ENCODE data around the gene RARA. TPM values are rescaled to one million over a fixed set of nuclear protein-coding genes. Genes with fewer than 3 reads are reported as not detected.
"Not testable (repeated sequence)": the region's sequence is repeated elsewhere in the genome, so short reads cannot be mapped to it uniquely, and the experiment has no call there.

RARA gene
- total RNA-seq, 1 donor from 2014 or later = 35.1 TPM

DNA sequence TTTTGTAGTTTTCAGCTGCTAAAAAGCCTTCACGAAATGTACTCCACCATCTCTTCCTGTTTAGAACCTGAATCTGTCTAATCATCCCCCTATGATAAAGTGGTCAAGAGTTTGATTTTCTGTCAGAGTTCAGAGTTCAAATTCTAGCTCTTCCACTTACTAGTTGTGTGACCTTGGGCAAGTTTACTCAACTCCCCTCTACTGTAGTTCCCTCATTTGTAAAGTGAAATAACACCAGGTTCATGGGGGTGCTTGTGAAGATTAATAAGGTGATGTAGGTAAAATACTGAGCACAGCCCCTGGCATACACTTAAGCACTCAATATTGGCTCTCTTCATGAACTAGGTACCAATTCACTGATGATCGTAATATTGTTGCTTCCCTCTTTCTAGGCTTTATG, 22.5 kb upstream of the RARA start:
- Mint-ChIP-seq H3K4me3 (ENCODE audit: low read depth) (no peak overlapping the region), H3K27ac (no peak overlapping the region), H3K27me3 (ENCODE audit: low read depth) (no peaks in the 10 kb centered on the region), H3K4me1 (ENCODE audit: low read depth) (peaks cover 58% of the 10 kb centered on the region), H3K36me3 (ENCODE audit: low read depth) (peaks cover 48% of the 10 kb centered on the region), H3K9me3 (no peaks in the 10 kb centered on the region)
- DNase-seq (ENCODE audit: low spot score) = no peak
- intact Hi-C loops (cut with micrococcal nuclease) = loop anchor here (2.0 to 10.0 kb wide), 2 partner anchors 32 to 182 kb away; partner anchors contain the start of gene NR1D1

DNA sequence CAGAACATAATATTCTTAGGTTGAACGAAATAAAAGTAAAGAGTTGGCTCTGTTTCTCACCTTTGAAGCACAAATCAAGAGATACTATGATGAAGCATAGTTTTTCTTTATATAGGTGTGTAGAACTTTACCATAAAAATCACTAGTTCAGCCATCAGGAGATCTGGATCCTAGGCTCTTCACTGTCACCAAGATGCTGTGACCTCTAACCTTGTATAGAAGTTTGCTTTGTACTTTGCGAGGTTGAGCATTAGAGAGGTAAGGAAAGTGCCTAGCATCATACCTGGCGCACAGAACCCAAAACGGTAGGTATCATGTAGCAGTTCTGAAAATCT, 21.9 kb upstream of the RARA start:
- Mint-ChIP-seq H3K4me3 (ENCODE audit: low read depth) (peak overlapping the region; percentile 100), H3K36me3 (ENCODE audit: low read depth) (peaks cover 47% of the 10 kb centered on the region), H3K27me3 (ENCODE audit: low read depth) (no peaks in the 10 kb centered on the region), H3K4me1 (ENCODE audit: low read depth) (peaks cover 53% of the 10 kb centered on the region), H3K27ac (no peak overlapping the region), H3K9me3 (no peaks in the 10 kb centered on the region)
- no peak for DNase-seq (ENCODE audit: low spot score)
- intact Hi-C loops (cut with micrococcal nuclease) = loop anchor here (1.0 to 10.0 kb wide), 3 partner anchors 32 to 182 kb away; partner anchors contain the start of genes NR1D1 and WIPF2

DNA sequence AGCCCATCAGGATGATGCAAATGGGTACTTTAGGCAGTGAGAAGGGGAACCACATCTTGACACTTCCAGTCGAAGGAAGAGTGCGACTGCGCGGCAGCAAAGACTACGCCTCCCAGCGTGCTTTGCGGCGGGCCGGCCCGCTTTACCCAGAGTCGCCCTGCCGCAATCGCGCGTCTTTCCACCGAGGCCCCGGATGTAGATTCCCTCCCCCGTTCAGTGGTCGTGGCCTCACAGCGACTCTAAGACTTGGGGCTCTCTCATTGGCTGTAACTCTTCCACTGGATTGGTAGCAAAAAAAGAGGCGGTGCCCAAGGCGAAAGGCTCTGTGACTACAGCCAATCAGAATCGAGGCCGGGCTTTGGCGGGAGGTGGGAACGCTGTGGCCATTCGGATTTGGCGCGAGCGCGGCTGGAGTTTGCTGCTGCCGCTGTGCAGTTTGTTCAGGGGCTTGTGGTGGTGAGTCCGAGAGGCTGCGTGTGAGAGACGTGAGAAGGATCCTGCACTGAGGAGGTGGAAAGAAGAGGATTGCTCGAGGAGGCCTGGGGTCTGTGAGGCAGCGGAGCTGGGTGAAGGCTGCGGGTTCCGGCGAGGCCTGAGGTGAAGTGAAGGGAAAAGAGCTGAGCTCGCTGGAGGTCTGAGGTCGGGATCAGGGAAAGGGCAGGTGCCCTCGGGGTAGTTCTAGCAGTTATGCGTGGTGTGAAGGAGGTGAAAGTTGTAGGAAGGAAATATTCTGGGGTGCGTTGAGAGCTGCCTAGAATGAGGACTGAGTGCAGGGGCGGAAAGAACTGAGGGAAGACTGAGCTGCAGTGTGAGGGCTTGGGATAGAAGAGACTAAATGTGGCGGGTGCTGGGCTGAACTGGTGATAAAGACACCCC, 21.2 kb upstream of the RARA start, which contains the start of gene CDC6:
TSS of gene CDC6 (plus strand) at position 386 of the 876 bp plus-strand sequence. CDS start 1,542 bp downstream, outside the sequence.
- intact Hi-C loops (cut with micrococcal nuclease) = loop anchor here (1.0 to 10.0 kb wide), 3 partner anchors 31 to 183 kb away; partner anchors contain the start of genes NR1D1 and WIPF2
- peak; percentile 99 for DNase-seq (ENCODE audit: low spot score)
- Mint-ChIP-seq H3K9me3 (no peaks in the 10 kb centered on the region), H3K36me3 (ENCODE audit: low read depth) (peaks cover 41% of the 10 kb centered on the region), H3K27me3 (ENCODE audit: low read depth) (no peaks in the 10 kb centered on the region), H3K4me3 (ENCODE audit: low read depth) (peak within 1 kb of the TSS; percentile 100), H3K4me1 (ENCODE audit: low read depth) (peaks cover 48% of the 10 kb centered on the region), H3K27ac (peak within 1 kb of the TSS; percentile 98)

- H3K4me1 Mint-ChIP-seq (ENCODE audit: low read depth) = peaks cover 46% of the 10 kb centered on the region
- H3K9me3 Mint-ChIP-seq = no peaks in the 10 kb centered on the region
- DNase-seq (ENCODE audit: low spot score) = no peak
- H3K27ac Mint-ChIP-seq = peak overlapping the region; percentile 67
- H3K27me3 Mint-ChIP-seq (ENCODE audit: low read depth) = no peaks in the 10 kb centered on the region
- intact Hi-C loops (cut with micrococcal nuclease) = loop anchor here (1.0 kb wide), 1 partner anchor 88 kb away; no protein-coding TSS in a partner anchor
- H3K36me3 Mint-ChIP-seq (ENCODE audit: low read depth) = peaks cover 64% of the 10 kb centered on the region
- peak overlapping the region; percentile 1 for H3K4me3 Mint-ChIP-seq (ENCODE audit: low read depth)
Observed at GRCh38 chr17:40290629-40291280, 18.2 kb upstream of the RARA start.

GRCh38 chr17:40291281-40291664, 17.7 kb upstream of the RARA start:
- Mint-ChIP-seq H3K9me3 (no peaks in the 10 kb centered on the region), H3K4me3 (ENCODE audit: low read depth) (peak overlapping the region; percentile 1), H3K4me1 (ENCODE audit: low read depth) (peaks cover 50% of the 10 kb centered on the region), H3K27ac (peak overlapping the region; percentile 67), H3K27me3 (ENCODE audit: low read depth) (no peaks in the 10 kb centered on the region), H3K36me3 (ENCODE audit: low read depth) (peaks cover 69% of the 10 kb centered on the region)
- intact Hi-C loops (cut with micrococcal nuclease) = no loop called here
- no peak for DNase-seq (ENCODE audit: low spot score)

GRCh38 chr17:40293363-40293762, 15.6 kb upstream of the RARA start:
- H3K27ac Mint-ChIP-seq = no peak overlapping the region
- H3K4me3 Mint-ChIP-seq (ENCODE audit: low read depth) = no peak overlapping the region
- H3K9me3 Mint-ChIP-seq = no peaks in the 10 kb centered on the region
- H3K36me3 Mint-ChIP-seq (ENCODE audit: low read depth) = peaks cover 80% of the 10 kb centered on the region
- intact Hi-C loops (cut with micrococcal nuclease) = no loop called here
- no peak for DNase-seq (ENCODE audit: low spot score)
- H3K27me3 Mint-ChIP-seq (ENCODE audit: low read depth) = no peaks in the 10 kb centered on the region
- H3K4me1 Mint-ChIP-seq (ENCODE audit: low read depth) = peaks cover 47% of the 10 kb centered on the region

DNA sequence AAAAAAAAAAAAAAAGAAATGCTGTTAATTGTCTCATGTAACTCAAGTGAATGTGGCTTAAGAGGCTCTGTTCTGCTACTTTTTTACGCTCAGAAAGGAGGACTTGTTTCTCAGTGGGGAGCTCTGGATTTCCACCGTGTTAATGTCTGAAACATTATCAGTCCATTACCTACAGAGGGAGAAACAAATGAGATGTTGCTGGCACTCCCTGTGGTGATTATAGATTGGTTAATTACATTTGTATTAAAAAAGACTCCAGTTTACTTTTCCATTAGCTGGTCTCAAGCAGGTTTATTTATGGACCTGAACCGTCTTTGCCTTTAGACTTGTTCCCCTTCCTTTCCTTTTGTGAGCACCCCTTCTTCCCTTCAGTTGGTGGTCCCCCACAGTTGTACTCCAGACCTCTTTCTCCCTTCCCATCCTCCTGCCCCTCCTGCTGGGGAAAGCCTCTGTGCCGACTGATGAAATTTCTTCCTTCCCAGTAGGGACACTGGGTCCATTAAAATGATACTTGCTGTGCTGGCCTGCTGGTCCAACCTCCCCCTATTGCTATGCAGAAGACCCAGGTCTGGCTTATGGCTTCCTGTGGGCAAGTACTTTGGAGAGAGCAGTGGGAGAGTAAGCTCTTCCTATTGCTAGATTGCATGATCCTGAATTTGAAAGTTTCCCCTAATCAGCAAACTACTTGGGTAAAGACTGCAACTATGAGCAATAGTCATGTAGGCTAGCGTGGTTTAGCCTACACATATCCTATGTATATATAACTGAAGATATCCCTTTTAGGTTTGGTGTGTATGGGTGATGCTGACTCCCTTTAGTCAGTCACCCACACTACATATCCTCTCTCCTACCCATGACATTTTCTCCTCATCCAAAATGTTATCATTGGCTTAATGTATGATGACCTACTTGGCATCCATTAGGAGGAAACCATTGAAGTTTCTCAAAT, 13.2 kb upstream of the RARA start:
- Mint-ChIP-seq H3K27me3 (ENCODE audit: low read depth) (no peaks in the 10 kb centered on the region), H3K4me1 (ENCODE audit: low read depth) (peaks cover 35% of the 10 kb centered on the region), H3K27ac (peak overlapping the region; percentile 61), H3K9me3 (no peaks in the 10 kb centered on the region), H3K4me3 (ENCODE audit: low read depth) (peak overlapping the region; percentile 49), H3K36me3 (ENCODE audit: low read depth) (peaks cover 86% of the 10 kb centered on the region)
- DNase-seq (ENCODE audit: low spot score) = no peak
- intact Hi-C loops (cut with micrococcal nuclease) = no loop called here

GRCh38 chr17:40297511-40297910, 11.5 kb upstream of the RARA start:
- peaks cover 28% of the 10 kb centered on the region for H3K4me1 Mint-ChIP-seq (ENCODE audit: low read depth)
- DNase-seq (ENCODE audit: low spot score) = no peak
- no peak overlapping the region for H3K27ac Mint-ChIP-seq
- no peaks in the 10 kb centered on the region for H3K27me3 Mint-ChIP-seq (ENCODE audit: low read depth)
- intact Hi-C loops (cut with micrococcal nuclease) = no loop called here
- no peaks in the 10 kb centered on the region for H3K9me3 Mint-ChIP-seq
- H3K36me3 Mint-ChIP-seq (ENCODE audit: low read depth) = peaks cover 89% of the 10 kb centered on the region
- H3K4me3 Mint-ChIP-seq (ENCODE audit: low read depth) = no peak overlapping the region

- DNase-seq (ENCODE audit: low spot score) = no peak
- peaks cover 90% of the 10 kb centered on the region for H3K36me3 Mint-ChIP-seq (ENCODE audit: low read depth)
- no peaks in the 10 kb centered on the region for H3K9me3 Mint-ChIP-seq
- no peaks in the 10 kb centered on the region for H3K27me3 Mint-ChIP-seq (ENCODE audit: low read depth)
- no peak overlapping the region for H3K27ac Mint-ChIP-seq
- intact Hi-C loops (cut with micrococcal nuclease) = no loop called here
- H3K4me3 Mint-ChIP-seq (ENCODE audit: low read depth) = no peak overlapping the region
- H3K4me1 Mint-ChIP-seq (ENCODE audit: low read depth) = peaks cover 28% of the 10 kb centered on the region
Observed at GRCh38 chr17:40298726-40299125, 10.3 kb upstream of the RARA start.

GRCh38 chr17:40299159-40299757, 9.7 kb upstream of the RARA start:
- H3K27me3 Mint-ChIP-seq (ENCODE audit: low read depth); DNase-seq (ENCODE audit: low spot score); H3K9me3 Mint-ChIP-seq; H3K4me3 Mint-ChIP-seq (ENCODE audit: low read depth); intact Hi-C loops (cut with micrococcal nuclease): not testable (repeated sequence)
- H3K4me1 Mint-ChIP-seq (ENCODE audit: low read depth) = peaks cover 30% of the 10 kb centered on the region
- H3K27ac Mint-ChIP-seq = peak overlapping the region; percentile 10
- H3K36me3 Mint-ChIP-seq (ENCODE audit: low read depth) = peaks cover 89% of the 10 kb centered on the region

- H3K9me3 Mint-ChIP-seq = no peaks in the 10 kb centered on the region
- intact Hi-C loops (cut with micrococcal nuclease) = no loop called here
- H3K27me3 Mint-ChIP-seq (ENCODE audit: low read depth) = no peaks in the 10 kb centered on the region
- H3K36me3 Mint-ChIP-seq (ENCODE audit: low read depth) = peaks cover 78% of the 10 kb centered on the region
- no peak for DNase-seq (ENCODE audit: low spot score)
- no peak overlapping the region for H3K27ac Mint-ChIP-seq
- no peak overlapping the region for H3K4me3 Mint-ChIP-seq (ENCODE audit: low read depth)
- peaks cover 21% of the 10 kb centered on the region for H3K4me1 Mint-ChIP-seq (ENCODE audit: low read depth)
Observed at GRCh38 chr17:40301315-40301714, 7.7 kb upstream of the RARA start.
